OCI-LY7 (cell line): ENCODE results near the gene DENND6B.

Source experiments
- CTCF ChIP-seq: fragments of 200-600 bp; sonication (generic); conservative IDR thresholded peaks from 2 replicates; pipeline ENCODE4 v1.5.1; 2014; ENCODE audit warnings: mild to moderate bottlenecking, antibody characterized with exemption, low read length, moderate library complexity, mixed read lengths
- EZH2phosphoT487 ChIP-seq: fragments of 200-600 bp; sonication (generic); IDR thresholded peaks from 2 replicates; pipeline ENCODE4 v1.6.1; 2018; ENCODE audit warnings: low read depth, borderline replicate concordance, mild to moderate bottlenecking, mixed run types, antibody characterized with exemption, low read length, moderate library complexity, mixed read lengths

DNA sequence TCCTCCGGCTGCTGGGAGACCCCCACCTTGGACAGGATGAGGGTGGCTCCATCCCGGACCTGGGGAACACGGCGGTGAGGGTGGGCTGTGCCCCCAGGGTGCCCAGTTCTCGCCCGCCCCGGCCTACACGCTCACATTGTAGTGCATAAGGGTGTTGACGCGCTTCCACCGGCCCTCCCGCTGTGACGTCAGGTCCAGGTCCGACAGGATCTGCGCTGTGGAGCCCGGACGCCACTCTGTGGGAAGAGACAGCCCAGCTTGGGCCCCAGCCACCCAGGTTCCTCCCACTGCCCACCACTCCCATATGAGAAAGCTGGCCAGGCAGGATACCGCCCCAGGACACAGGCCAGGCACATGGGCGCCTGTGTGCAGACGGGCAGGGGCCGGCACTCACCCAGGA lies 48.4 kb downstream of the DENND6B start:
- TF ChIP-seq CTCF: no peak
- TF ChIP-seq EZH2phosphoT487: no peak
